ENCODE data around the gene SLC39A11.

Gene SLC39A11

GRCh38 chr17:72875361-72875760 lies 217.1 kb downstream of the SLC39A11 start:
- Histone ChIP-seq H3K27ac (ENCODE audit: low read depth, low read length) (no peak overlapping the region), H3K27me3 (ENCODE audit: control insufficient read depth in 1 of 2, insufficient read depth in 2 of 2, low read length in 2 of 2) (no peaks in the 10 kb centered on the region), H3K36me3 (ENCODE audit: insufficient read depth, low read length) (no peaks in the 10 kb centered on the region), H3K9me3 (ENCODE audit: low read length) (peaks cover 7% of the 10 kb centered on the region), H3K9ac (ENCODE audit: low read length) (no peak overlapping the region), H3K4me1 (ENCODE audit: insufficient read depth, low read length) (no peaks in the 10 kb centered on the region), H3K4me3 (ENCODE audit: low read depth in 1 of 2, low read length in 2 of 2) (no peak overlapping the region)

GRCh38 chr17:72872396-72872795 lies 220.1 kb downstream of the SLC39A11 start:
- Histone ChIP-seq H3K9me3 (ENCODE audit: low read length) (no peaks in the 10 kb centered on the region), H3K9ac (ENCODE audit: low read length) (no peak overlapping the region), H3K27ac (ENCODE audit: low read depth, low read length) (no peak overlapping the region), H3K36me3 (ENCODE audit: insufficient read depth, low read length) (no peaks in the 10 kb centered on the region), H3K4me3 (ENCODE audit: low read depth in 1 of 2, low read length in 2 of 2) (no peak overlapping the region), H3K27me3 (ENCODE audit: control insufficient read depth in 1 of 2, insufficient read depth in 2 of 2, low read length in 2 of 2) (no peaks in the 10 kb centered on the region), H3K4me1 (ENCODE audit: insufficient read depth, low read length) (no peaks in the 10 kb centered on the region)

- Histone ChIP-seq H3K27me3 (ENCODE audit: control insufficient read depth in 1 of 2, insufficient read depth in 2 of 2, low read length in 2 of 2) (no peaks in the 10 kb centered on the region), H3K27ac (ENCODE audit: low read depth, low read length) (no peak overlapping the region), H3K9me3 (ENCODE audit: low read length) (no peaks in the 10 kb centered on the region), H3K4me3 (ENCODE audit: low read depth in 1 of 2, low read length in 2 of 2) (no peak overlapping the region), H3K4me1 (ENCODE audit: insufficient read depth, low read length) (no peaks in the 10 kb centered on the region), H3K9ac (ENCODE audit: low read length) (no peak overlapping the region), H3K36me3 (ENCODE audit: insufficient read depth, low read length) (no peaks in the 10 kb centered on the region)
These were observed 222.0 kb downstream of the SLC39A11 start for GRCh38 chr17:72870367-72870985.

GRCh38 chr17:72869630-72870029 lies 222.9 kb downstream of the SLC39A11 start:
- H3K9me3 ChIP-seq (ENCODE audit: low read length) = no peaks in the 10 kb centered on the region
- H3K27ac ChIP-seq (ENCODE audit: low read depth, low read length) = no peak overlapping the region
- H3K9ac ChIP-seq (ENCODE audit: low read length) = no peak overlapping the region
- H3K4me3 ChIP-seq (ENCODE audit: low read depth in 1 of 2, low read length in 2 of 2) = no peak overlapping the region
- H3K4me1 ChIP-seq (ENCODE audit: insufficient read depth, low read length) = no peaks in the 10 kb centered on the region
- no peaks in the 10 kb centered on the region for H3K27me3 ChIP-seq (ENCODE audit: control insufficient read depth in 1 of 2, insufficient read depth in 2 of 2, low read length in 2 of 2)
- no peaks in the 10 kb centered on the region for H3K36me3 ChIP-seq (ENCODE audit: insufficient read depth, low read length)

GRCh38 chr17:72865954-72866353 lies 226.5 kb downstream of the SLC39A11 start:
- Histone ChIP-seq H3K4me3 (ENCODE audit: low read depth in 1 of 2, low read length in 2 of 2) (no peak overlapping the region), H3K4me1 (ENCODE audit: insufficient read depth, low read length) (no peaks in the 10 kb centered on the region), H3K9ac (ENCODE audit: low read length) (no peak overlapping the region), H3K36me3 (ENCODE audit: insufficient read depth, low read length) (no peaks in the 10 kb centered on the region), H3K27me3 (ENCODE audit: control insufficient read depth in 1 of 2, insufficient read depth in 2 of 2, low read length in 2 of 2) (no peaks in the 10 kb centered on the region), H3K27ac (ENCODE audit: low read depth, low read length) (no peak overlapping the region), H3K9me3 (ENCODE audit: low read length) (no peaks in the 10 kb centered on the region)

- Histone ChIP-seq H3K4me1 (ENCODE audit: insufficient read depth, low read length) (no peaks in the 10 kb centered on the region), H3K9me3 (ENCODE audit: low read length) (no peaks in the 10 kb centered on the region), H3K4me3 (ENCODE audit: low read depth in 1 of 2, low read length in 2 of 2) (no peak overlapping the region), H3K27me3 (ENCODE audit: control insufficient read depth in 1 of 2, insufficient read depth in 2 of 2, low read length in 2 of 2) (no peaks in the 10 kb centered on the region), H3K36me3 (ENCODE audit: insufficient read depth, low read length) (no peaks in the 10 kb centered on the region), H3K27ac (ENCODE audit: low read depth, low read length) (no peak overlapping the region), H3K9ac (ENCODE audit: low read length) (no peak overlapping the region)
These were observed 228.8 kb downstream of the SLC39A11 start for GRCh38 chr17:72863526-72864211.

- no peak overlapping the region for H3K4me3 ChIP-seq (ENCODE audit: low read depth in 1 of 2, low read length in 2 of 2)
- no peaks in the 10 kb centered on the region for H3K4me1 ChIP-seq (ENCODE audit: insufficient read depth, low read length)
- no peaks in the 10 kb centered on the region for H3K36me3 ChIP-seq (ENCODE audit: insufficient read depth, low read length)
- H3K27me3 ChIP-seq (ENCODE audit: control insufficient read depth in 1 of 2, insufficient read depth in 2 of 2, low read length in 2 of 2) = no peaks in the 10 kb centered on the region
- no peaks in the 10 kb centered on the region for H3K9me3 ChIP-seq (ENCODE audit: low read length)
- no peak overlapping the region for H3K27ac ChIP-seq (ENCODE audit: low read depth, low read length)
- H3K9ac ChIP-seq (ENCODE audit: low read length) = no peak overlapping the region
These were observed 230.1 kb downstream of the SLC39A11 start for GRCh38 chr17:72862276-72862999.

- no peaks in the 10 kb centered on the region for H3K9me3 ChIP-seq (ENCODE audit: low read length)
- H3K4me1 ChIP-seq (ENCODE audit: insufficient read depth, low read length) = no peaks in the 10 kb centered on the region
- H3K9ac ChIP-seq (ENCODE audit: low read length) = no peak overlapping the region
- H3K27me3 ChIP-seq (ENCODE audit: control insufficient read depth in 1 of 2, insufficient read depth in 2 of 2, low read length in 2 of 2) = no peaks in the 10 kb centered on the region
- no peak overlapping the region for H3K4me3 ChIP-seq (ENCODE audit: low read depth in 1 of 2, low read length in 2 of 2)
- no peak overlapping the region for H3K27ac ChIP-seq (ENCODE audit: low read depth, low read length)
- no peaks in the 10 kb centered on the region for H3K36me3 ChIP-seq (ENCODE audit: insufficient read depth, low read length)
These were observed 230.7 kb downstream of the SLC39A11 start for GRCh38 chr17:72861811-72862210.

GRCh38 chr17:72860778-72861177 lies 231.7 kb downstream of the SLC39A11 start:
- H3K36me3 ChIP-seq (ENCODE audit: insufficient read depth, low read length) = no peaks in the 10 kb centered on the region
- no peaks in the 10 kb centered on the region for H3K4me1 ChIP-seq (ENCODE audit: insufficient read depth, low read length)
- H3K9me3 ChIP-seq (ENCODE audit: low read length) = no peaks in the 10 kb centered on the region
- no peak overlapping the region for H3K9ac ChIP-seq (ENCODE audit: low read length)
- H3K27ac ChIP-seq (ENCODE audit: low read depth, low read length) = no peak overlapping the region
- no peak overlapping the region for H3K4me3 ChIP-seq (ENCODE audit: low read depth in 1 of 2, low read length in 2 of 2)
- no peaks in the 10 kb centered on the region for H3K27me3 ChIP-seq (ENCODE audit: control insufficient read depth in 1 of 2, insufficient read depth in 2 of 2, low read length in 2 of 2)

- H3K4me3 ChIP-seq (ENCODE audit: low read depth in 1 of 2, low read length in 2 of 2) = no peak overlapping the region
- no peak overlapping the region for H3K9ac ChIP-seq (ENCODE audit: low read length)
These were observed 233.5 kb downstream of the SLC39A11 start for GRCh38 chr17:72858826-72859495.

More at GRCh38 chr17:72858826-72859495, 233.5 kb downstream of the SLC39A11 start:
- no peaks in the 10 kb centered on the region for H3K9me3 ChIP-seq (ENCODE audit: low read length)
- no peaks in the 10 kb centered on the region for H3K36me3 ChIP-seq (ENCODE audit: insufficient read depth, low read length)
- H3K27ac ChIP-seq (ENCODE audit: low read depth, low read length) = no peak overlapping the region
- no peaks in the 10 kb centered on the region for H3K27me3 ChIP-seq (ENCODE audit: control insufficient read depth in 1 of 2, insufficient read depth in 2 of 2, low read length in 2 of 2)
- no peaks in the 10 kb centered on the region for H3K4me1 ChIP-seq (ENCODE audit: insufficient read depth, low read length)

Data from muscle layer of colon (tissue), 2 donors.